Mesothelial cell of epicardium (in vitro differentiated cells): ENCODE measurements around the gene GOLGA6C. TPM values are rescaled to one million over a fixed set of nuclear protein-coding genes. Genes with fewer than 3 reads are reported as not detected.
A peak's percentile ranks its signal among the peaks of the same experiment; 100 is the strongest.
"Not testable (repeated sequence)": the region's sequence is repeated elsewhere in the genome, so short reads cannot be mapped to it uniquely, and the experiment has no call there.

Experiments
- DNase-seq, 2 experiments: peaks; one replicate each; pipeline ENCODE4 v3.0.0; 2021; ENCODE audit warnings: low spot score in 2 of 2; ENCODE audit not compliant: unreplicated experiment in 2 of 2
- H3K27ac Mint-ChIP-seq: 2 replicates; pipeline ENCODE4 v1.8.0; 2021; ENCODE audit warnings: mixed read lengths
- H3K27me3 Mint-ChIP-seq: 2 replicates; pipeline ENCODE4 v1.8.0; 2021; ENCODE audit warnings: low read depth, mixed read lengths
- H3K36me3 Mint-ChIP-seq: 2 replicates; pipeline ENCODE4 v1.8.0; 2021; ENCODE audit warnings: mixed read lengths
- H3K4me1 Mint-ChIP-seq: 2 replicates; pipeline ENCODE4 v1.8.0; 2021; ENCODE audit warnings: mixed read lengths
- H3K4me3 Mint-ChIP-seq: 2 replicates; pipeline ENCODE4 v1.8.0; 2021; ENCODE audit warnings: mild to moderate bottlenecking, moderate library complexity, mixed read lengths
- H3K9me3 Mint-ChIP-seq: 2 replicates; pipeline ENCODE4 v1.8.0; 2021; ENCODE audit warnings: mixed read lengths
- total RNA-seq: library from RNA; stranded (reverse); gene quantifications from 3 replicates; pipeline ENCODE4 v1.2.1, GENCODE V29; 2021
- TF ChIP-seq, protein P1 (sequence below): fragments of 200-600 bp; sonication (generic); IDR thresholded peaks from one replicate; pipeline ENCODE4 v1.5.0; 2021; ENCODE audit warnings: antibody characterized with exemption; ENCODE audit not compliant: unreplicated experiment

Gene GOLGA6C
- total RNA-seq, 1 donor from 2014 or later = 0.20 TPM

DNA sequence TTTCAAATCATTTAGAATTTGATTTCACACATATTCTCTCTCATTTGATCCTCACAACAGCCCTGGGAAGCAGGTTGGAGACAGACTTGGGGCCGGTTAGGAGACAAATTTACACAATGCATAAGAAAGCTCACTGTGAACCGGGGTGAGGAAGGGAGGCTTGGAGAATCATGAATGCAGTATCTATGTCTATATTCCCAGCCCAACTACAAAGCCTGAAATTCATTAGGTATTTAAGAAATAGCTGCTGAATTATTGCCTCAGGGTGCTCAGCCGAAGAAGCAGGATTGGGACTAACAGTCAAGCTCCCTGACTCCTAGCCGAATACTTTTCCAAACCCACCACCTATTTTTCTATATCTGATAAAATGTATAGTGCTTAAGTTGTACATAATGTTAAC lies 8.4 kb upstream of the GOLGA6C start:
- no peak overlapping the region for H3K27ac Mint-ChIP-seq
- TF ChIP-seq, protein P1, sequence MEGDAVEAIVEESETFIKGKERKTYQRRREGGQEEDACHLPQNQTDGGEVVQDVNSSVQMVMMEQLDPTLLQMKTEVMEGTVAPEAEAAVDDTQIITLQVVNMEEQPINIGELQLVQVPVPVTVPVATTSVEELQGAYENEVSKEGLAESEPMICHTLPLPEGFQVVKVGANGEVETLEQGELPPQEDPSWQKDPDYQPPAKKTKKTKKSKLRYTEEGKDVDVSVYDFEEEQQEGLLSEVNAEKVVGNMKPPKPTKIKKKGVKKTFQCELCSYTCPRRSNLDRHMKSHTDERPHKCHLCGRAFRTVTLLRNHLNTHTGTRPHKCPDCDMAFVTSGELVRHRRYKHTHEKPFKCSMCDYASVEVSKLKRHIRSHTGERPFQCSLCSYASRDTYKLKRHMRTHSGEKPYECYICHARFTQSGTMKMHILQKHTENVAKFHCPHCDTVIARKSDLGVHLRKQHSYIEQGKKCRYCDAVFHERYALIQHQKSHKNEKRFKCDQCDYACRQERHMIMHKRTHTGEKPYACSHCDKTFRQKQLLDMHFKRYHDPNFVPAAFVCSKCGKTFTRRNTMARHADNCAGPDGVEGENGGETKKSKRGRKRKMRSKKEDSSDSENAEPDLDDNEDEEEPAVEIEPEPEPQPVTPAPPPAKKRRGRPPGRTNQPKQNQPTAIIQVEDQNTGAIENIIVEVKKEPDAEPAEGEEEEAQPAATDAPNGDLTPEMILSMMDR = no peak
- DNase-seq = no peak
- H3K36me3 Mint-ChIP-seq = no peaks in the 10 kb centered on the region
- no peaks in the 10 kb centered on the region for H3K4me1 Mint-ChIP-seq
- peaks cover 58% of the 10 kb centered on the region for H3K27me3 Mint-ChIP-seq
- H3K9me3 Mint-ChIP-seq = no peaks in the 10 kb centered on the region
- no peak overlapping the region for H3K4me3 Mint-ChIP-seq

DNA sequence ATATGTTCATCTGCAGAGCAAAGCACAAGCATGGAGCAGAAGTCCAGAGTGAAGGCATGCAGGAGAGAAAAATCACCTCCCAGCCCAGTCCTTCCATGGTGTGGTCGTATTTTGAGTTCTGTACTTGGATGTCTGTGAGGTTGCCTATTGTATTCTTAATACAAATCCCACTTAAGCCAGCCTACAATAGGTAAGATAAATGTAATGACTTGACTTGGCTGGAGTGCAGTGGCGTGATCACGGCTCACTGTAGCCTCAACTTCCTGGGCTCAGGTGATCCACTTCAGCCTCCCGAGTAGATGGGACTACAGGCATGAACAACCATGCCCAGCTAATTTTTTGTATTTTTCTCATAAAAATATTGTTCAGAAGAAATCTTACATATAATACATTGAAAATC lies 6.8 kb upstream of the GOLGA6C start:
- peaks cover 53% of the 10 kb centered on the region for H3K27me3 Mint-ChIP-seq
- DNase-seq, H3K4me1 Mint-ChIP-seq, H3K4me3 Mint-ChIP-seq, H3K36me3 Mint-ChIP-seq, H3K9me3 Mint-ChIP-seq, H3K27ac Mint-ChIP-seq: not testable (repeated sequence)

DNA sequence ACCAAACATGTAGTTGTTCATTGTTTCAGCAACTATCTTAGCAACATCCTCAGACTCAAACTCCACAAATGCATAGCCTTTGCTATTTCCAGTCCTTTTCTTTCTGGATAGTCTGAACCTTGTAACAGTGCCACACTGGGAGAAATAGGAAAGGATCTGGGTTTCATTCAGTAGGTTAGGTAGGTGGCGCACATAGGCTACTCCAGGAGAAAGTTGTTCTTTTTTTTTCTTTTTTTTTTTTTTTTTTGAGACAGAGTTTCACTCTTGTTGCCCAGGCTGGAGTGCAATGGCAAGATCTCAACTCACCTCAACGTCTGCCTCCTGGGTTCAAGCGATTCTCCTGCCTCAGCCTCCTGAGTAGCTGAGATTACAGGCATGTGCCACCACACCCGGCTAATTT lies 5.8 kb upstream of the GOLGA6C start:
- DNase-seq, H3K4me1 Mint-ChIP-seq, H3K27ac Mint-ChIP-seq, H3K4me3 Mint-ChIP-seq, H3K9me3 Mint-ChIP-seq, H3K36me3 Mint-ChIP-seq: not testable (repeated sequence)
- peaks cover 49% of the 10 kb centered on the region for H3K27me3 Mint-ChIP-seq

DNA sequence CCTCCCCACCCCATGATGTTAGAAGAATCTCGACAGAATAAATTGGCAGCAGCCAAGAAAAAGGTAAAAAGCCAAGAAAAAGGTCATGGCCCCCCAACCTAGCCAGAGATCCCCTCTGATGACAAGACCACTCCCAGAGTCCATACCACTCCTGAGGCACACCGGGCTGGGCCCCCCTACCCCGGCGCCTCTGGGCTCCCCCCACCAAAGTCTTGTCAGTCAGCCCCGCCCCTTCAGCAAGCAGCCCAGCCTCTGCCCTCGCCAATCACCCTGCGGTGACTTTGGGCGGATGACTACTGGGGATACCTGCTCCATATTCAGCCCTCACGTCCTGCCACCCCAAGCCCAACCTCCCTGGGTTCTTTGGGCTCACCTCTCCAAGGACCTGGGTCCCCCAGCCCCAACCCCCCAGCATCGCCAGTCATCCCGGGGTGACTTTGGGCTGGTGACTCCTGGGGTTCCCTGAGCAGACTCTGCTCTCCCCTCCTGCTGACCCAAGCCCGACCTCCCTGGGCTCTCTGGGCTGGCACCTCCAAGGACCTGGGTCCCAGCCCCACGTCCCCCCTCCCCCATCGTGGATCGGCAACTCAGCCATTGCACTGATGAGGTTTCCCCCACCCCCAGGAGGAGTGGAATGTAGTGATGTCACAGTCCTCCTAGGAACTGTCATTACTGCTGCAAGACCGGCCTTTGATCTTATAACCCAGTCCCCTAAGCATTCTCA lies 648 bp downstream of the GOLGA6C start:
- H3K9me3 Mint-ChIP-seq, DNase-seq, H3K4me1 Mint-ChIP-seq, H3K27me3 Mint-ChIP-seq, H3K36me3 Mint-ChIP-seq, H3K4me3 Mint-ChIP-seq, H3K27ac Mint-ChIP-seq: not testable (repeated sequence)

DNA sequence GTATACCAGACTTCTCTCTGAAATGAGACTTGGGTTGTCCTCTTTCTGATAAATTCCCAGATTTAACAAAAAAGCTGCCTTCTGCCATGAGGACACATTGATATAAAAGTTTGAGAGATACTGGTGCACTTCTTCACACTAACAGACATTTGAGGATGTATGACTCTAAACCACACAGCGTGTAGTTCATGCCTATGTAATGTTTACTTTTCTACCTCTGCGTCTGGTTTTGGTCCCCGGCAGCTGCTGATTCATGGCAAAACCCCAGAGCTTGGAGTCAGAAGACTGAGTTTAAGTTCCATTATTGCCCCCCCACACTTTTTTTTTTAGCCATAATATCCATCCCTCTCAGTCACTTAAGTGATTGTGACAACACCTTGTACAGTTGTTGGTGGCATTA lies 1.7 kb downstream of the GOLGA6C start:
- not testable (repeated sequence) for H3K36me3 Mint-ChIP-seq, H3K27me3 Mint-ChIP-seq, H3K9me3 Mint-ChIP-seq, H3K27ac Mint-ChIP-seq, DNase-seq, H3K4me1 Mint-ChIP-seq, H3K4me3 Mint-ChIP-seq

DNA sequence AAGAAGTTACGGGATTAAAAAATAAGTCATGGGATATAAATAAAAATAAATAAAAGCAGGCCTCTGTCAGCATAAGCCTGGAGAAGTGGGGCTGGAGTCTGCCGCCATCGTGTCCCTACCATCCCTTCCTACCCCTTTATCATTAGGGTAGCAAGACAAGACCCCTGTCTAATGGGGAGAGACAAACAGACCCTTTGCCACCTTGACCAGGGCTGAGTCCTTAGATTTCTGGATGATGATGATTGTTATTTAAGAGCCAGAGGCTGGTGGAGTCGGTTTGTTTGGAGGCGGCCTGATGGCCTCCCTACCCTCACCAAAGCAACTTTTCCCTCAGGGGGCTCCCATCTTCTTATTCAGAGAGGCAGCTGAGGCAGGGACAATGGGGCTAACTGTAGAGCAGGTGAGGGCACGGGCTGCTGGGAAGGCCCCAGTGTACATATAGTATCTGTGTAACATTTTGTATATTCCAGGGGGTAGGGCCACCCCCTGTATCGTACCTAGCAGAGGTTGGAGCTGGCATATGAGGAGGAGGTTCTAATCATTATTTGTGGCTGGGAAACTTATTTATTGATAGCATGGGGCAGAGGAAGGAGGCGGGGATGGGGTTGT lies 15.7 kb downstream of the GOLGA6C start:
- not testable (repeated sequence) for H3K4me1 Mint-ChIP-seq, DNase-seq, H3K36me3 Mint-ChIP-seq, H3K27ac Mint-ChIP-seq, H3K4me3 Mint-ChIP-seq, H3K9me3 Mint-ChIP-seq, H3K27me3 Mint-ChIP-seq

DNA sequence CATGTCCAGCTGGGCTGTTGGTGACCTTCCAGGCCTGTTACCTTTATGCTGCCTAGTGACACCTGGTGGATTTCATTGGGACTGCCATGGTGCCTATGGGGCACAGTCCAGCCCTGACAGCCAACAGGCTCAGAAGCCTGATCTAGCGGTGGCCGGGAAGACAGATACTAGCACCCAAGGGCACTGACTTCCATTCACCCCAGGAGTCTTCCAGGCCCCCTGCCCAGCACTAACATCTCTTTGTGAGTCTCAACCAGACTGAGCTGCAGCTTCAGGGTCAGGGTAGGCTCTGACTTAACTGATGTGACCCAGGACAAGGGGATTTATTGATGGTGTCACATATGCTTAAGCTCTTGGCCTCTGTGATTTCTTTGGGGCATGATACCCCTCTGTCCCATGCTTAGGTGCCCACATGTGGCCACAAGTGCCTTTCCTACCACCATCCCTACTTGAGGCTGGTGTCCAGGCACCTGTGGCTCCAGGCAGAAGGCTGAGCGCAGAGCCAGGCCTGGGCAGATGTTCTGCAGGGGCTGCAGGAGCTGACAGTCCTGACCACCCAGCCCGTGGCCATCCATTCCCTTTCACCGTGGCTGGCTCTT lies 16.5 kb downstream of the GOLGA6C start:
- TF ChIP-seq, protein P1 = peak; percentile 64
- not testable (repeated sequence) for H3K27me3 Mint-ChIP-seq, H3K9me3 Mint-ChIP-seq, H3K4me1 Mint-ChIP-seq, H3K27ac Mint-ChIP-seq, H3K4me3 Mint-ChIP-seq, H3K36me3 Mint-ChIP-seq
- DNase-seq = peak in 1 of 2 experiments; percentile 79

DNA sequence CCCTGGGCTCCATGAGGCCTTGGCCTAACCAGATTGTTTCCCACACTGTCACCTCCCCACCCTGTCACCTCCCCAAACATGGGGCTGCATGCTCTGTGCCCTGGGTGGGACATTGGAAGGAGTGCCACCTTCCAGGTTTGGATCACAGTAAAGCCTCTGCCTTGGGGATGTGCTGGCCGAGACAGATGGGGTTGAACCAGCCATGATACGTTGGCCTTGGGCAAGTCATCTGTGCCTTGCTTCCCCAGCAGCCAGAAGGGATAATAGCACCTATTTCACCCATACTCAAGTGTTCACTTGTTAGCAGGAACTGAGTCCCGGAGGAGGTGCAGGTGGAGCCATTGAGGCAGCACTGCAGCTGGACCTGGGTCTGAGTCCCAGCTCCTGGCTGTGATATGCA lies 17.5 kb downstream of the GOLGA6C start:
- DNase-seq, H3K4me1 Mint-ChIP-seq, H3K36me3 Mint-ChIP-seq, H3K27ac Mint-ChIP-seq, H3K9me3 Mint-ChIP-seq, H3K4me3 Mint-ChIP-seq, H3K27me3 Mint-ChIP-seq: not testable (repeated sequence)

DNA sequence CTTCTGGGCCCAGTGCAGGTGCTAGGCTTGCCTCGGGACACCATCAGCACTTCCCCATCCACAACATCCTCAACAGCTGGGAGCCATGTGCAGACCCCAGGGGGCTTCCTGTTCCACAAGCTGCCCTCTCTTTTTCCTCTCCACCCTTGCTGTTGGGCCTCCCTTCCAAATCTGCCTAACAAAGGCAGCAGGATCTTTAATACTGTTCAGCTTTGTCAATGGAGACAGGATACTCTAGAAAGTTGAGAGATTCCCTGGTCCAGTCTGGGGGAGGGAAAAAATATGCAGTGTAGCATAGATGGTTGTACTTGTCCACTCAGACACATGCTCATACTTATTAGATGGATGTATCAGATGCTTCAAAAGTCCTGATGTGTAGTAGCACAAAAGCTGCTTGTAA lies 20.4 kb downstream of the GOLGA6C start:
- H3K9me3 Mint-ChIP-seq, H3K36me3 Mint-ChIP-seq, DNase-seq, H3K4me1 Mint-ChIP-seq, H3K27ac Mint-ChIP-seq, H3K27me3 Mint-ChIP-seq, H3K4me3 Mint-ChIP-seq: not testable (repeated sequence)

DNA sequence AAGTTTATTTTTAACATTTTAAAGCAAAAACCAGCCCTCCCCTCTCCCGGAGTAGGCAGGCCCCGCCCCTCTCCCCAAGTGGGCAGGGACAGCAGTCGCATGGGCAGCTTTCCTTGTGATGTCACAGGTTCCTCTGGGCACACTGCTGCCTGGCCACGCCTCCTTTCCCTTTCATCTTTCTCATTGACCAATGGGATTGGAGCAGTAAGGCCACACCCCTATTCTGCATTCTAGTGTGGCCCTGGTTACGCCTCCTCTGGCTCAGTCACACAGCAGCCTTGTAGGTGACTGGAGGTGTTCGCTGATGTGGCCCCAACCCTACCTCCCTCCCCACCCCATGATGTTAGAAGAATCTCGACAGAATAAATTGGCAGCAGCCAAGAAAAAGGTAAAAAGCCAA lies 24.4 kb downstream of the GOLGA6C start, which contains the start of gene GOLGA6D:
GOLGA6D (plus strand) TSS at position 264 of the 400 bp plus-strand sequence; CDS start at position 305, 41 bp downstream.
- H3K9me3 Mint-ChIP-seq, DNase-seq, H3K4me3 Mint-ChIP-seq, H3K27ac Mint-ChIP-seq, H3K36me3 Mint-ChIP-seq, H3K4me1 Mint-ChIP-seq, H3K27me3 Mint-ChIP-seq: not testable (repeated sequence)

DNA sequence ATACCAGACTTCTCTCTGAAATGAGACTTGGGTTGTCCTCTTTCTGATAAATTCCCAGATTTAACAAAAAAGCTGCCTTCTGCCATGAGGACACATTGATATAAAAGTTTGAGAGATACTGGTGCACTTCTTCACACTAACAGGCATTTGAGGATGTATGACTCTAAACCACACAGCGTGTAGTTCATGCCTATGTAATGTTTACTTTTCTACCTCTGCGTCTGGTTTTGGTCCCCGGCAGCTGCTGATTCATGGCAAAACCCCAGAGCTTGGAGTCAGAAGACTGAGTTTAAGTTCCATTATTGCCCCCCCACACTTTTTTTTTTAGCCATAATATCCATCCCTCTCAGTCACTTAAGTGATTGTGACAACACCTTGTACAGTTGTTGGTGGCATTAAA lies 26.0 kb downstream of the GOLGA6C start:
- not testable (repeated sequence) for H3K27me3 Mint-ChIP-seq, H3K27ac Mint-ChIP-seq, H3K36me3 Mint-ChIP-seq, H3K4me1 Mint-ChIP-seq, H3K4me3 Mint-ChIP-seq, DNase-seq, H3K9me3 Mint-ChIP-seq

DNA sequence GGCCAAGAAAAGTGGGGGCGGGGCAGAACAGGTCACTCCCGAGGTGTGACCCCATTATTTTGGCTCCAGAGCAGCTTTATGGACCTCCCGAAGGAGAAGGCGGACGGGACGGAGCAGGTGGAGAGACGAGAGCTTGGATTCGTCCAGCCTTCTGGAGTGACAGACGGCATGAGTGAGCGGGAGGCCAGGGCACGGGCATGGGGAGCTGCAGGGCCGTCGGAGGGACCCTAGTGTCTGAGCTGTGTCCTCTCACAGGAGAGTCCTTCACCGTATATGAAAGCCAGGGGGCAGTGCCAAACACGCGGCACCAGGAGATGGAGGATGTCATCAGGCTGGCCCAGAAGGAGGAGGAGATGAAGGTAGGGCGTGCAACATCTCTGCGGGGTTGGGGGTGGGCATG lies 35.5 kb downstream of the GOLGA6C start:
- H3K27me3 Mint-ChIP-seq, DNase-seq, H3K4me1 Mint-ChIP-seq, H3K36me3 Mint-ChIP-seq, H3K9me3 Mint-ChIP-seq, H3K4me3 Mint-ChIP-seq, H3K27ac Mint-ChIP-seq: not testable (repeated sequence)
